ENCODE measurements around the gene PTX4. TPM values are rescaled to one million over a fixed set of nuclear protein-coding genes. Genes with fewer than 3 reads are reported as not detected.

The PTX4 gene
- total RNA-seq, 1 donor from 2014 or later, result not detected

- DNase-seq (ENCODE audit: low spot score), result no peak
Observed at GRCh38 chr16:1500465-1501150, 11.9 kb upstream of the PTX4 start.

GRCh38 chr16:1499756-1500464 is 11.2 kb upstream of the PTX4 start:
- no peak for DNase-seq (ENCODE audit: low spot score)

GRCh38 chr16:1498899-1499676 is 10.3 kb upstream of the PTX4 start:
- DNase-seq (ENCODE audit: low spot score), result no peak

GRCh38 chr16:1497014-1497598 is 8.4 kb upstream of the PTX4 start:
- no peak for DNase-seq (ENCODE audit: low spot score)

GRCh38 chr16:1496464-1496863 is 7.7 kb upstream of the PTX4 start:
- no peak for DNase-seq (ENCODE audit: low spot score)

GRCh38 chr16:1495889-1496262 is 7.1 kb upstream of the PTX4 start:
- DNase-seq (ENCODE audit: low spot score), result no peak

GRCh38 chr16:1495211-1495888 is 6.6 kb upstream of the PTX4 start:
- DNase-seq (ENCODE audit: low spot score), result no peak

GRCh38 chr16:1494711-1495110 is 6.0 kb upstream of the PTX4 start:
- no peak for DNase-seq (ENCODE audit: low spot score)

GRCh38 chr16:1494129-1494640 is 5.4 kb upstream of the PTX4 start:
- DNase-seq (ENCODE audit: low spot score), result peak; percentile 38

- DNase-seq (ENCODE audit: low spot score), result no peak
Observed at GRCh38 chr16:1493746-1494094, 5.0 kb upstream of the PTX4 start.

GRCh38 chr16:1492923-1493745 is 4.4 kb upstream of the PTX4 start, which contains the start of gene TELO2:
TSS of gene TELO2 (plus strand) at chr16:1493360. CDS start at chr16:1494282, 922 bp downstream.
- DNase-seq (ENCODE audit: low spot score), result peak; percentile 78

- DNase-seq (ENCODE audit: low spot score), result no peak
Observed at GRCh38 chr16:1492082-1492922, 3.6 kb upstream of the PTX4 start.

- DNase-seq (ENCODE audit: low spot score), result no peak
Observed at GRCh38 chr16:1491327-1491726, 2.6 kb upstream of the PTX4 start.

GRCh38 chr16:1489077-1489476 is 333 bp upstream of the PTX4 start:
- no peak for DNase-seq (ENCODE audit: low spot score)

- no peak for DNase-seq (ENCODE audit: low spot score)
Observed at GRCh38 chr16:1488054-1488601, 616 bp downstream of the PTX4 start.

- no peak for DNase-seq (ENCODE audit: low spot score)
Observed at GRCh38 chr16:1487395-1488053, 1.2 kb downstream of the PTX4 start.

GRCh38 chr16:1486551-1487390 is 2.0 kb downstream of the PTX4 start:
- DNase-seq (ENCODE audit: low spot score), result no peak

All from umbilical cord (tissue), 2 donors.